KMS-11 (cell line): Measurements from ENCODE around the gene SDR9C7.
"Not testable (repeated sequence)": the region's sequence is repeated elsewhere in the genome, so short reads cannot be mapped to it uniquely, and the experiment has no call there.

ENCODE experiments used
- H2AFZ ChIP-seq: fragments of 200-600 bp; sonication (generic); 2 replicates; pipeline ENCODE4 v1.6.1; 2016; ENCODE audit warnings: antibody characterized with exemption, mixed run types, low read depth
- H3K27ac ChIP-seq: fragments of 200-600 bp; sonication (generic); 2 replicates; pipeline ENCODE4 v1.6.1; 2016; ENCODE audit warnings: mild to moderate bottlenecking, mixed run types
- H3K27me3 ChIP-seq: fragments of 200-600 bp; sonication (generic); 2 replicates; pipeline ENCODE4 v1.6.1; 2017; ENCODE audit warnings: mild to moderate bottlenecking, low read depth, mixed run types, moderate library complexity; ENCODE audit not compliant: insufficient read depth
- H3K36me3 ChIP-seq: fragments of 200-600 bp; sonication (generic); 2 replicates; pipeline ENCODE4 v1.6.1; 2017; ENCODE audit warnings: mild to moderate bottlenecking, mixed run types; ENCODE audit not compliant: insufficient read depth
- H3K4me1 ChIP-seq: fragments of 200-600 bp; sonication (generic); 2 replicates; pipeline ENCODE4 v1.6.1; 2016; ENCODE audit warnings: mild to moderate bottlenecking, low read depth, mixed run types; ENCODE audit not compliant: poor library complexity, severe bottlenecking
- H3K4me2 ChIP-seq: fragments of 200-600 bp; sonication (generic); 2 replicates; pipeline ENCODE4 v1.7.0; 2016; ENCODE audit warnings: mild to moderate bottlenecking, mixed run types
- H3K4me3 ChIP-seq: fragments of 200-600 bp; sonication (generic); IDR thresholded peaks from 2 replicates; pipeline ENCODE4 v1.6.1; 2017; ENCODE audit warnings: low read depth, low read length, mixed read lengths; ENCODE audit not compliant: insufficient read depth
- H3K79me2 ChIP-seq: fragments of 200-600 bp; sonication (generic); 2 replicates; pipeline ENCODE4 v1.6.1; 2016; ENCODE audit warnings: low read depth, mixed run types; ENCODE audit not compliant: insufficient read depth
- H3K9ac ChIP-seq: fragments of 200-600 bp; sonication (generic); 2 replicates; pipeline ENCODE4 v1.6.1; 2016; ENCODE audit warnings: mild to moderate bottlenecking, mixed run types
- H4K20me1 ChIP-seq: fragments of 200-600 bp; sonication (generic); 2 replicates; pipeline ENCODE4 v1.6.1; 2016; ENCODE audit warnings: mild to moderate bottlenecking, mixed run types; ENCODE audit not compliant: insufficient read depth
- CTCF ChIP-seq: fragments of 200-600 bp; sonication (generic); conservative IDR thresholded peaks from 2 replicates; pipeline ENCODE4 v1.6.1; 2017; ENCODE audit warnings: low read depth, mild to moderate bottlenecking, antibody characterized with exemption, low read length, moderate library complexity, mixed read lengths

Gene SDR9C7

GRCh38 chr12:56905852-56906251, 28.4 kb downstream of the SDR9C7 start:
- no peaks in the 10 kb centered on the region for H3K79me2 ChIP-seq
- H3K4me1 ChIP-seq = no peaks in the 10 kb centered on the region
- no peaks in the 10 kb centered on the region for H4K20me1 ChIP-seq
- H3K36me3 ChIP-seq = no peaks in the 10 kb centered on the region
- no peak overlapping the region for H3K9ac ChIP-seq
- H3K4me3 ChIP-seq = no peak overlapping the region
- H3K27ac ChIP-seq = no peak overlapping the region
- no peak for TF ChIP-seq CTCF
- H2AFZ ChIP-seq = no peak overlapping the region
- no peak overlapping the region for H3K4me2 ChIP-seq
- no peaks in the 10 kb centered on the region for H3K27me3 ChIP-seq

- Histone ChIP-seq H3K27ac (no peak overlapping the region), H2AFZ (no peak overlapping the region), H3K4me1 (no peaks in the 10 kb centered on the region), H3K79me2 (no peaks in the 10 kb centered on the region), H3K27me3 (no peaks in the 10 kb centered on the region), H3K4me3 (no peak overlapping the region), H4K20me1 (no peaks in the 10 kb centered on the region), H3K36me3 (no peaks in the 10 kb centered on the region), H3K9ac (no peak overlapping the region), H3K4me2 (no peak overlapping the region)
- no peak for TF ChIP-seq CTCF
These were observed 30.8 kb downstream of the SDR9C7 start for GRCh38 chr12:56903374-56903773.

- not testable (repeated sequence) for H3K27me3 ChIP-seq, H3K79me2 ChIP-seq, H3K4me2 ChIP-seq, H3K27ac ChIP-seq, H4K20me1 ChIP-seq, H3K4me1 ChIP-seq, H2AFZ ChIP-seq, H3K9ac ChIP-seq, H3K4me3 ChIP-seq, H3K36me3 ChIP-seq
These were observed 32.9 kb downstream of the SDR9C7 start for GRCh38 chr12:56901313-56901712.

GRCh38 chr12:56900583-56900982, 33.6 kb downstream of the SDR9C7 start:
- no peak overlapping the region for H2AFZ ChIP-seq
- no peaks in the 10 kb centered on the region for H3K27me3 ChIP-seq
- no peak overlapping the region for H3K9ac ChIP-seq
- H3K27ac ChIP-seq = no peak overlapping the region
- no peaks in the 10 kb centered on the region for H4K20me1 ChIP-seq
- no peaks in the 10 kb centered on the region for H3K4me1 ChIP-seq
- H3K36me3 ChIP-seq = no peaks in the 10 kb centered on the region
- H3K79me2 ChIP-seq = no peaks in the 10 kb centered on the region
- H3K4me2 ChIP-seq = no peak overlapping the region
- TF ChIP-seq CTCF = no peak
- no peak overlapping the region for H3K4me3 ChIP-seq

GRCh38 chr12:56898938-56899337, 35.3 kb downstream of the SDR9C7 start:
- Histone ChIP-seq H2AFZ (no peak overlapping the region), H3K4me1 (no peaks in the 10 kb centered on the region), H3K27ac (no peak overlapping the region), H3K4me2 (no peak overlapping the region), H3K27me3 (no peaks in the 10 kb centered on the region), H3K4me3 (no peak overlapping the region), H3K9ac (no peak overlapping the region), H4K20me1 (no peaks in the 10 kb centered on the region), H3K79me2 (no peaks in the 10 kb centered on the region), H3K36me3 (no peaks in the 10 kb centered on the region)
- no peak for TF ChIP-seq CTCF
